ENCODE measurements around the gene TSPAN1.

- TF ChIP-seq, protein P1, sequence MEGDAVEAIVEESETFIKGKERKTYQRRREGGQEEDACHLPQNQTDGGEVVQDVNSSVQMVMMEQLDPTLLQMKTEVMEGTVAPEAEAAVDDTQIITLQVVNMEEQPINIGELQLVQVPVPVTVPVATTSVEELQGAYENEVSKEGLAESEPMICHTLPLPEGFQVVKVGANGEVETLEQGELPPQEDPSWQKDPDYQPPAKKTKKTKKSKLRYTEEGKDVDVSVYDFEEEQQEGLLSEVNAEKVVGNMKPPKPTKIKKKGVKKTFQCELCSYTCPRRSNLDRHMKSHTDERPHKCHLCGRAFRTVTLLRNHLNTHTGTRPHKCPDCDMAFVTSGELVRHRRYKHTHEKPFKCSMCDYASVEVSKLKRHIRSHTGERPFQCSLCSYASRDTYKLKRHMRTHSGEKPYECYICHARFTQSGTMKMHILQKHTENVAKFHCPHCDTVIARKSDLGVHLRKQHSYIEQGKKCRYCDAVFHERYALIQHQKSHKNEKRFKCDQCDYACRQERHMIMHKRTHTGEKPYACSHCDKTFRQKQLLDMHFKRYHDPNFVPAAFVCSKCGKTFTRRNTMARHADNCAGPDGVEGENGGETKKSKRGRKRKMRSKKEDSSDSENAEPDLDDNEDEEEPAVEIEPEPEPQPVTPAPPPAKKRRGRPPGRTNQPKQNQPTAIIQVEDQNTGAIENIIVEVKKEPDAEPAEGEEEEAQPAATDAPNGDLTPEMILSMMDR (conservative IDR thresholded peaks at IDR 0.05; ENCODE audit: low read depth, low read length): no peak
- no peak for TF ChIP-seq EZH2 (IDR thresholded peaks at IDR 0.05; ENCODE audit: borderline replicate concordance, low read depth, low read length, poor library complexity, severe bottlenecking)
Measured at GRCh38 chr1:46193984-46194570, 19.2 kb downstream of the TSPAN1 start.
